Heart left ventricle (tissue), 16 donors: ENCODE results near the gene ATXN2. TPM values are rescaled to one million over a fixed set of nuclear protein-coding genes. Genes with fewer than 3 reads are reported as not detected.

Experiments
- ATAC-seq, 4 donors: fragments of 200-7000 bp; cut with Tn5 transposase; one replicate each; pipeline ENCODE4 v1.9.1; 2020 to 2022; ENCODE audit warnings: moderate library complexity in 4 of 4, mild to moderate bottlenecking in 3 of 4, moderate number of reproducible peaks in 1 of 4
- DNase-seq, 5 donors: peaks; one replicate each; pipeline ENCODE4 v3.0.0-alpha.2; 2020
- H3K27ac ChIP-seq, 12 donors: fragments of 200-600 bp; sonication (generic) in 4 of 12; one replicate each; pipeline versions ENCODE4 v1.5.0 to v1.8.0; 2016 to 2022; ENCODE audit warnings: mild to moderate bottlenecking in 2 of 12
- H3K27me3 ChIP-seq, 9 donors: fragments of 200-600 bp; sonication (generic) in 2 of 9; one replicate each; pipeline versions ENCODE4 v1.5.1 to v1.8.0; 2016 to 2022; ENCODE audit warnings: mild to moderate bottlenecking in 3 of 9
- H3K36me3 ChIP-seq, 9 donors: fragments of 200-600 bp; sonication (generic) in 2 of 9; one replicate each; pipeline versions ENCODE4 v1.5.0 to v1.8.0; 2018 to 2022; ENCODE audit warnings: mild to moderate bottlenecking in 2 of 9
- H3K4me1 ChIP-seq, 12 donors: fragments of 200-600 bp; sonication (generic) in 4 of 12; one replicate each; pipeline versions ENCODE4 v1.5.0 to v1.8.0; 2016 to 2022; ENCODE audit warnings: mild to moderate bottlenecking in 3 of 12
- H3K4me3 ChIP-seq, 12 donors: fragments of 200-600 bp; sonication (generic) in 4 of 12; one replicate each; pipeline versions ENCODE4 v1.5.0 to v1.8.0; 2017 to 2022; ENCODE audit warnings: mild to moderate bottlenecking in 9 of 12, moderate library complexity in 4 of 12
- H3K9me3 ChIP-seq, 12 donors: fragments of 200-600 bp; sonication (generic) in 4 of 12; one replicate each; pipeline versions ENCODE4 v1.5.0 to v1.8.0; 2016 to 2022; ENCODE audit warnings: mild to moderate bottlenecking in 1 of 12
- POLR2A ChIP-seq, 2 donors: fragments of 450-650 bp; IDR thresholded peaks; one replicate each; pipeline ENCODE4 v1.6.1; 2017; ENCODE audit warnings: antibody characterized with exemption in 2 of 2, mild to moderate bottlenecking in 2 of 2, moderate library complexity in 2 of 2
- WGBS, 4 donors: extraction: QIAGEN DNeasy Blood & Tissue Kit in 2 of 4; methylation state at CpG; one replicate each; pipeline versions ENCODE4 v1.1.5 to v1.1.7; 2013 to 2018; 5-methylcytosine and 5-hydroxymethylcytosine counted together
- intact Hi-C, 10 donors: fragments of 100-400 bp; cut with DNase I; formaldehyde crosslinking; loops; one replicate each; pipeline versions ENCODE4 v1.11.1 to v1.14.2; 2022
- polyA plus RNA-seq, 2 donors: library from polyadenylated mRNA; stranded (reverse); fragments of 200-250 nt; gene quantifications; one replicate each; pipeline ENCODE4 v1.2.3, GENCODE V29; 2013
- total RNA-seq, 9 donors: library from RNA; depleted of rRNA in 2 of 9; stranded (reverse); fragments of >200 nt in 2 of 9; fragmentation: NEBNext Ultra II Directional in 3 of 9; extraction: Animal tissue kit (Norgen Biotek cat#: 25700) in 3 of 9; gene quantifications; one replicate each; pipeline versions ENCODE4 v1.1.0 to v1.2.4, GENCODE V29; 2016 to 2023
- TF ChIP-seq, protein P1 (sequence below), 12 donors: fragments of 200-600 bp; sonication (generic) in 4 of 12; IDR thresholded peaks; one replicate each; pipeline versions ENCODE4 v1.5.0 to v1.8.0; 2018 to 2022; ENCODE audit warnings: antibody characterized with exemption in 12 of 12, mild to moderate bottlenecking in 5 of 12
- donor health status: ischemic (EF 13 %, LVEDD 7.1; RV severe dilation, severe dysfunction).
- donor health status: healthy with polysubstance abuse.
- donor health status: DM: no; HTN: yes; CAD: no.
- donor health status: DM: no; HTN: no; CAD: no.
- donor health status: ischemic (EF 25% LVEDD 6.9; RV normal size, moderate dysfunction).
- donor health status: ischemic (EF 25% LVEDD 5.7; RV mildly dilated, moderate dysfunction).
- donor health status: healthy.
- donor health status: DM: yes; HTN: yes; CAD: no.
- donor health status: ischemic (EF 35%, LVEDD 5.7; RV mildly dilated, moderate dysfunction).
- donor health status: nonischemic (EF 11% LVEDD 7.7; RV severe dilation, severe dysfunction).
- donor health status: DM: yes; HTN: yes; CAD: no.
- donor health status: PGD.
- donor health status: ischemic (EF 29% LVEDD 5.4; RV normal size, mild dysfunction).
- donor health status: nonischemic (EF 23%, LVEDD 6.1; RV moderate dilation, normal function).

ATXN2 gene
- total and polyA plus RNA-seq, 11 donors, result 23.6 to 59.3 (median 46.8) TPM

DNA sequence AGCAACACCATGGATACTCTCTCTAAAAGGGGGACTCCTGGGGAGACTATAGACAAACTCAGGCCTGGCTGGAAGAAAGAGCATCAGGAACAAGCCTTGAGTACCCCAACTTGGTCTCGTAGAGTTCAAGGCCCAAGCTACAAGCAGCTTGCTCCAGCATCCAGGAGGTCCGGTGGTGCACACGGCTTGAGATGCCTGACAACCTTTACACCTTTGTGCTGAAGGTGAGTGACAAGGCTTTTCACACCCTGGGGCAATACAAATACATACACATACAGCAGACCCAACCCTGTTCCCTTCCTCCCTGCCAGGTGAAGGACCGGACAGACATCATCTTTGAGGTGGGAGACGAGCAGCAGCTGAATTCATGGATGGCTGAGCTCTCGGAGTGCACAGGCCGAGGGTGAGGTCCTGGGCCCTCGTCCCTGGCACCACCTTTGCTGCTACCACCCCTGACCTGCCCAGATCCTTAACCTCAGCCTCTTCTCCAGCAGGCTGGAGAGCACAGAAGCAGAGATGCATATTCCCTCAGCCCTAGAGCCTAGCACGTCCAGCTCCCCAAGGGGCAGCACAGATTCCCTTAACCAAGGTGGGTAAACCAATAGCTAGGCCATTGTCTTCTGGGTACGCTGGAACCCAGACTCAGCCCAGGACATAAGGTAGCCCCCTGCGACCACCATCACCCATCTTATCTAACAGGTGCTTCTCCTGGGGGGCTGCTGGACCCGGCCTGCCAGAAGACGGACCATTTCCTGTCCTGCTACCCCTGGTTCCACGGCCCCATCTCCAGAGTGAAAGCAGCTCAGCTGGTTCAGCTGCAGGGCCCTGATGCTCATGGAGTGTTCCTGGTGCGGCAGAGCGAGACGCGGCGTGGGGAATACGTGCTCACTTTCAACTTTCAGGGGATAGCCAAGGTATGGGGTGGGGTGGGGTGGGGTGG is 152.2 kb downstream of the ATXN2 start:
- WGBS, 4 donors, result 76 to 83% (median 78%) methylated on average over 17 to 20 of the region's 20 CpGs
- Histone ChIP-seq H3K4me3 (no peak overlapping the region), H3K36me3 (peaks cover 0 to 79% (median 52%) of the 10 kb centered on the region in 9 donors), H3K27ac (peak overlapping the region in 11 of 12 donors; percentile 29 to 89 (median 82)), H3K27me3 (no peaks in the 10 kb centered on the region), H3K9me3 (no peaks in the 10 kb centered on the region), H3K4me1 (peaks cover 27 to 100% (median 94%) of the 10 kb centered on the region in 12 donors)
- DNase-seq (no peak), ATAC-seq (no peak)
- intact Hi-C loops, result loop anchor here in 3 of 10 donors (2.0 to 5.0 kb wide), 2 partner anchors 40 to 44 kb away; partner anchors contain the start of gene SH2B3 (in 2 of the 3)
- TF ChIP-seq, protein P1, sequence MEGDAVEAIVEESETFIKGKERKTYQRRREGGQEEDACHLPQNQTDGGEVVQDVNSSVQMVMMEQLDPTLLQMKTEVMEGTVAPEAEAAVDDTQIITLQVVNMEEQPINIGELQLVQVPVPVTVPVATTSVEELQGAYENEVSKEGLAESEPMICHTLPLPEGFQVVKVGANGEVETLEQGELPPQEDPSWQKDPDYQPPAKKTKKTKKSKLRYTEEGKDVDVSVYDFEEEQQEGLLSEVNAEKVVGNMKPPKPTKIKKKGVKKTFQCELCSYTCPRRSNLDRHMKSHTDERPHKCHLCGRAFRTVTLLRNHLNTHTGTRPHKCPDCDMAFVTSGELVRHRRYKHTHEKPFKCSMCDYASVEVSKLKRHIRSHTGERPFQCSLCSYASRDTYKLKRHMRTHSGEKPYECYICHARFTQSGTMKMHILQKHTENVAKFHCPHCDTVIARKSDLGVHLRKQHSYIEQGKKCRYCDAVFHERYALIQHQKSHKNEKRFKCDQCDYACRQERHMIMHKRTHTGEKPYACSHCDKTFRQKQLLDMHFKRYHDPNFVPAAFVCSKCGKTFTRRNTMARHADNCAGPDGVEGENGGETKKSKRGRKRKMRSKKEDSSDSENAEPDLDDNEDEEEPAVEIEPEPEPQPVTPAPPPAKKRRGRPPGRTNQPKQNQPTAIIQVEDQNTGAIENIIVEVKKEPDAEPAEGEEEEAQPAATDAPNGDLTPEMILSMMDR (IDR thresholded peaks at IDR 0.05), result no peak
- no peak for TF ChIP-seq POLR2A (IDR thresholded peaks at IDR 0.05)

DNA sequence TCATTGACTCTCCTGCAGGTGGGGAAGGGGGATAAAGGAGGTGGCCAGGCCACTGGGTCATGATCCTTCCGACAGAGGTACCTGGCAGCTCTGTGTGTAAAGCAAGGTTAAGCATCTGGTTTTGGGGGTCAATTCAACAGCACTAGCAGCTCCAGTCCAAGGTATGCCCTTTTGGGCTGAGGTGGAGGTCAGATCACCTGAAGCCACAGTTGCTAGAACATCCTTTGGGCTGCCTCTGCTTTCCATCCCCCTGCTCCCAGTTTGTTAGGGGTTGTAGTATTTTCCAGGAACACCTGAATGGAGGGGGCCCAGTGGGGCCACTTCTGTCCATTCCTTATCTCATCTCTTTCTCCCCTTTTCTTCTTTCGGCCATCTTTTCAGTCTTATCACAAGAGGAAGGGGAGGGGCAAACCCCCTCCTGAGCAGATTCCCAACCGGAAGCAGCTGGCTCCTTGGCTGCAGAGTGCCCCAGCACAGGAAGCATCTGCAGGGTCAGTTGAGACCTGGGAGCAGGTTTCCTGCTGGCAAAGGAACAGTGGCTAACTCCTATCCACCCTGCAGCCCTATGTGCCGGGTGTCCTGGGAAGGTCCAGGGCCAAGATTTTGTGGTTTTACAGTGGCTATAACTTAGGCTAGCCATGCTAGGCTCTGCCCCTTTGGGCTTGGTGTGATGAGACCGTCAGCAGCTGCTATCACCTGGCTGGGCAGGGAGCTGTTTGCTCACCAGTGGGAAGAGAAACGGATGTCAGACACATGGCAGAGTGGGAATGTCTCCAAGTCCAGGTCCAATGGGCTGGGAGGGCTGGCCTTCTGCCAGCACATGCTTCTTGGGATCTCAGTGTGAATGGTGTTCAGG is 153.2 kb downstream of the ATXN2 start:
- H3K36me3 ChIP-seq, result peaks cover 0 to 72% (median 46%) of the 10 kb centered on the region in 9 donors
- peak overlapping the region in 11 of 12 donors; percentile 29 to 89 (median 79) for H3K27ac ChIP-seq
- intact Hi-C loops, result loop anchor here in 3 of 10 donors (2.0 to 5.0 kb wide), 2 partner anchors 39 to 43 kb away; partner anchors contain the start of gene SH2B3 (in 2 of the 3)
- ATAC-seq (peak in 3 of 4 donors; percentile 8 to 41 (median 16)), DNase-seq (peak in 4 of 5 donors; percentile 54 to 65 (median 60))
- TF ChIP-seq, protein P1 (IDR thresholded peaks at IDR 0.05), result no peak
- TF ChIP-seq POLR2A (IDR thresholded peaks at IDR 0.05), result no peak
- peak overlapping the region in 1 of 12 donors; percentile 12 for H3K4me3 ChIP-seq
- no peaks in the 10 kb centered on the region for H3K27me3 ChIP-seq
- H3K9me3 ChIP-seq, result no peaks in the 10 kb centered on the region
- whole genome bisulfite sequencing, 4 donors, result 10 to 30% (median 15%) methylated on average over 5 to 6 of the region's 6 CpGs
- peaks cover 23 to 100% (median 94%) of the 10 kb centered on the region in 12 donors for H3K4me1 ChIP-seq

DNA sequence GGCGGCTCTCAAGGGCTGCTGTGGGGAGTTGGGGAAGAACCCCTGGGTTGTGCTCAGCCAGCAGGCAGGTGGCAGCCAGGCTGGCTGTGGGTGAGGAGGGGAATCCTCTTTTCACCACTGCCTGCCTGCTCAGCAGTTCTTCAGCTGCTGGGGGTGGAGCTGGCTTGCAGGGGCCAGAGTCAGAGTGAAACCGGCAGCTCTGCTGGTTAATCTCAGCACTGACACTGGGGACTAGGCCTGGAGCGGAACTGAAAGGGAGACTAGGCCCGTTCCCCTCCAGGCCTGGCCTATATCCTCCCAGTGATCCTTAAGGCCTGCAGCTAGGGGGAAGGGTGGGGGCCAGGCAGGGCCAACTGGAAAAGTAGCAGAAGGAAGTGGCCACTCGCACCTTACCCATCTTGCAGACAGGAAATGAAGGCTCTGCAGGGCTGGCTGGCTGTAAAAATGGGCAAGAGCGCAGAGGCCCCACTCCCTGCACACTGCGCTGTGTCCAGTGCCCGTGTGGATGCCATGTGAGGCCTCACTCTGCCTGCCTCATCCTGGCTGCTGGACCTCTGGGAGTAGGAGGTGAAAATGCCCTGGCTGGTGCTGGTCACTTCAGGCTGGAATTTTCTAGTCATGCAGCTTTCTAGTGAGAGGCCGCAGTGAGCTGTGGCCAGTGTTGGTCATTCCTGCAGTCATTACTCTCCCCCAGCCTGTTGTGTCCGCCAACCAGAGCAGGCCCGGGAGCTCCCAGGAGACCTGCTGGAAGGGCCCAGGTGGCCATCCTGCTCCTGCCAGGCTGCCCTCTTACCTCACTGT is 154.0 kb downstream of the ATXN2 start:
- Histone ChIP-seq H3K36me3 (peaks cover 0 to 65% (median 38%) of the 10 kb centered on the region in 9 donors), H3K4me3 (peak overlapping the region in 1 of 12 donors; percentile 12), H3K27ac (peak overlapping the region in 11 of 12 donors; percentile 29 to 89 (median 79)), H3K27me3 (no peaks in the 10 kb centered on the region), H3K9me3 (no peaks in the 10 kb centered on the region), H3K4me1 (peaks cover 19 to 100% (median 95%) of the 10 kb centered on the region in 12 donors)
- DNase-seq (peak; percentile 74 to 83 (median 80)), ATAC-seq (peak; percentile 48 to 77 (median 68))
- no peak for TF ChIP-seq POLR2A (IDR thresholded peaks at IDR 0.05)
- TF ChIP-seq, protein P1 (IDR thresholded peaks at IDR 0.05), result peak in 3 of 12 donors; percentile 9 to 17 (median 12)
- 37 to 48% (median 43%) methylated on average over 10 to 11 of the region's 11 CpGs for WGBS, 4 donors
- intact Hi-C loops, result loop anchor here in 2 of 10 donors (5.0 kb wide), 1 partner anchor 38 kb away; the partner anchor contains the start of gene SH2B3 (in 2 of the 2)
